Femur (tissue), 1 donor: ENCODE data around the gene RALGAPA1.
"Not testable (repeated sequence)": the region's sequence is repeated elsewhere in the genome, so short reads cannot be mapped to it uniquely, and the experiment has no call there.

Source experiments
- DNase-seq: peaks from one replicate; pipeline ENCODE4 v3.0.0-alpha.2; 2017

The RALGAPA1 gene

GRCh38 chr14:35696119-35696518 lies 113.0 kb downstream of the RALGAPA1 start:
- no peak for DNase-seq

GRCh38 chr14:35695647-35696046 lies 113.4 kb downstream of the RALGAPA1 start:
- DNase-seq = no peak

- DNase-seq = no peak
Observed at GRCh38 chr14:35695072-35695471, 114.0 kb downstream of the RALGAPA1 start.

- no peak for DNase-seq
Observed at GRCh38 chr14:35689000-35689460, 120.1 kb downstream of the RALGAPA1 start.

- DNase-seq = no peak
Observed at GRCh38 chr14:35688126-35688826, 120.8 kb downstream of the RALGAPA1 start.

- DNase-seq = peak; percentile 20
Observed at GRCh38 chr14:35687335-35687939, 121.7 kb downstream of the RALGAPA1 start.

- not testable (repeated sequence) for DNase-seq
Observed at GRCh38 chr14:35683688-35684087, 125.4 kb downstream of the RALGAPA1 start.

- no peak for DNase-seq
Observed at GRCh38 chr14:35682802-35683201, 126.3 kb downstream of the RALGAPA1 start.

- DNase-seq = no peak
Observed at GRCh38 chr14:35678403-35679028, 130.6 kb downstream of the RALGAPA1 start.

- no peak for DNase-seq
Observed at GRCh38 chr14:35669782-35670181, 139.3 kb downstream of the RALGAPA1 start.

- no peak for DNase-seq
Observed at GRCh38 chr14:35666429-35667043, 142.6 kb downstream of the RALGAPA1 start.

GRCh38 chr14:35661875-35662274 lies 147.2 kb downstream of the RALGAPA1 start:
- no peak for DNase-seq

- no peak for DNase-seq
Observed at GRCh38 chr14:35653045-35653444, 156.1 kb downstream of the RALGAPA1 start.

GRCh38 chr14:35643513-35643912 lies 165.6 kb downstream of the RALGAPA1 start:
- DNase-seq = no peak

- DNase-seq = no peak
Observed at GRCh38 chr14:35637851-35638250, 171.2 kb downstream of the RALGAPA1 start.

- DNase-seq = no peak
Observed at GRCh38 chr14:35637269-35637668, 171.8 kb downstream of the RALGAPA1 start.

- DNase-seq = no peak
Observed at GRCh38 chr14:35632676-35633075, 176.4 kb downstream of the RALGAPA1 start.

GRCh38 chr14:35632271-35632670 lies 176.8 kb downstream of the RALGAPA1 start:
- no peak for DNase-seq

- no peak for DNase-seq
Observed at GRCh38 chr14:35631071-35631805, 177.9 kb downstream of the RALGAPA1 start.

GRCh38 chr14:35628989-35629388 lies 180.1 kb downstream of the RALGAPA1 start:
- no peak for DNase-seq

GRCh38 chr14:35626947-35627346 lies 182.1 kb downstream of the RALGAPA1 start:
- not testable (repeated sequence) for DNase-seq

GRCh38 chr14:35621996-35622395 lies 187.1 kb downstream of the RALGAPA1 start:
- not testable (repeated sequence) for DNase-seq

GRCh38 chr14:35619998-35620397 lies 189.1 kb downstream of the RALGAPA1 start:
- not testable (repeated sequence) for DNase-seq
